ENCODE results near the gene ENTPD2. TPM values are rescaled to one million over a fixed set of nuclear protein-coding genes. Genes with fewer than 3 reads are reported as not detected.

ENTPD2 gene
- total and polyA plus RNA-seq, 2 donors (not counting 3 experiments of a cell fraction or from before 2014, with no cell fraction given) = not detected

DNA sequence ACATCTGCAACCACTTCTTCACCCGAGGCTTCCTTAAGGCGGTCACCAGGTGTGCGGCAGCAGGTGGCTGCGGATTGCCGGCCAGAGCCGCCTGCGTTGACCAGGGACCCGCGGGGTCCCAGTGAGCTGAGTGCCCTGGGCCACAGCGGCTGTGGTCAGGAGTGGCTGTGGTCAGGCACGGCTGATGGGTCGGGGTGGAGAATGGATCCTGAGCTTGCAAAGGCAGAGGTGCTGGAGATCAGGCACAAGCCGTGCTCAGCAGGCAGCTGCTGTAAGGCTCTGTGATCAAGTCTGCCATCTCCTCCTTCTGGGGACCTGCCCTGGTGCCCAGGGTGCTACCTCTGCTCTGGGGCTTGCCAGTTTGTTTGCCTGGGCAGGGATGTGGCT lies 25.5 kb upstream of the ENTPD2 start:
- FAIRE-seq = no peak
- POLR2A ChIA-PET = no interaction called here
- no peak overlapping the region for H3K27ac ChIP-seq (ENCODE audit: insufficient read depth, low read depth, low read length)
- no peak overlapping the region for H3K4me3 ChIP-seq (replicated peaks in 1 of 3; ENCODE audit: insufficient read depth in 1 of 3, low read depth in 1 of 3, low read length in 3 of 3)
- CTCF ChIA-PET = no interaction called here
- dilution Hi-C loops (cut with MboI; ENCODE audit: extremely low pct_ligation_motif_present, low sequenced_read_pairs) (no loop called here), intact Hi-C loops (cut with micrococcal nuclease) (no loop called here)
- no peaks in the 10 kb centered on the region for H3K27me3 ChIP-seq (ENCODE audit: control insufficient read depth in 2 of 2, insufficient read depth in 2 of 2, low read length in 2 of 2)
- H3K79me2 ChIP-seq (ENCODE audit: control insufficient read depth, insufficient read depth, low read length) = peaks cover 6% of the 10 kb centered on the region
- peaks cover 16% of the 10 kb centered on the region for H3K4me1 ChIP-seq (ENCODE audit: control insufficient read depth, extremely low read depth, insufficient read depth, low read length)
- BruUV-seq (replicated peaks) = no TSS peak
- H4K20me1 ChIP-seq (replicated peaks; ENCODE audit: control insufficient read depth, extremely low read depth, insufficient read depth, low read length) = no peaks in the 10 kb centered on the region
- no peaks in the 10 kb centered on the region for H3K9me3 ChIP-seq (replicated peaks; ENCODE audit: control insufficient read depth, insufficient read depth, low read length)
- H2AFZ ChIP-seq (ENCODE audit: low read depth, low read length) = no peak overlapping the region
- no peaks in the 10 kb centered on the region for H3K9me1 ChIP-seq (replicated peaks; ENCODE audit: control insufficient read depth, extremely low read depth, insufficient read depth, low read length)
- H3K4me2 ChIP-seq (ENCODE audit: insufficient read depth, low read length) = no peak overlapping the region
- no peak for TF ChIP-seq POLR2A (IDR thresholded peaks at IDR 0.05; ENCODE audit: low read depth, low read length)
- no peak for TF ChIP-seq MYC (IDR thresholded peaks at IDR 0.05; ENCODE audit: low read depth, low read length)
- no peak for TF ChIP-seq FOS (IDR thresholded peaks at IDR 0.05; ENCODE audit: borderline replicate concordance, insufficient read depth, low read length)
- no peak for TF ChIP-seq JUN (IDR thresholded peaks at IDR 0.05; ENCODE audit: borderline replicate concordance, insufficient read depth, insufficient read length, low read depth)
- TF ChIP-seq, protein P1, sequence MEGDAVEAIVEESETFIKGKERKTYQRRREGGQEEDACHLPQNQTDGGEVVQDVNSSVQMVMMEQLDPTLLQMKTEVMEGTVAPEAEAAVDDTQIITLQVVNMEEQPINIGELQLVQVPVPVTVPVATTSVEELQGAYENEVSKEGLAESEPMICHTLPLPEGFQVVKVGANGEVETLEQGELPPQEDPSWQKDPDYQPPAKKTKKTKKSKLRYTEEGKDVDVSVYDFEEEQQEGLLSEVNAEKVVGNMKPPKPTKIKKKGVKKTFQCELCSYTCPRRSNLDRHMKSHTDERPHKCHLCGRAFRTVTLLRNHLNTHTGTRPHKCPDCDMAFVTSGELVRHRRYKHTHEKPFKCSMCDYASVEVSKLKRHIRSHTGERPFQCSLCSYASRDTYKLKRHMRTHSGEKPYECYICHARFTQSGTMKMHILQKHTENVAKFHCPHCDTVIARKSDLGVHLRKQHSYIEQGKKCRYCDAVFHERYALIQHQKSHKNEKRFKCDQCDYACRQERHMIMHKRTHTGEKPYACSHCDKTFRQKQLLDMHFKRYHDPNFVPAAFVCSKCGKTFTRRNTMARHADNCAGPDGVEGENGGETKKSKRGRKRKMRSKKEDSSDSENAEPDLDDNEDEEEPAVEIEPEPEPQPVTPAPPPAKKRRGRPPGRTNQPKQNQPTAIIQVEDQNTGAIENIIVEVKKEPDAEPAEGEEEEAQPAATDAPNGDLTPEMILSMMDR (IDR thresholded peaks at IDR 0.05; ENCODE audit: extremely low read depth in 1 of 2, insufficient read depth in 1 of 2, low read depth in 1 of 2, low read length in 2 of 2) = no peak
- TF ChIP-seq, protein P2, sequence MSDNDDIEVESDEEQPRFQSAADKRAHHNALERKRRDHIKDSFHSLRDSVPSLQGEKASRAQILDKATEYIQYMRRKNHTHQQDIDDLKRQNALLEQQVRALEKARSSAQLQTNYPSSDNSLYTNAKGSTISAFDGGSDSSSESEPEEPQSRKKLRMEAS (IDR thresholded peaks at IDR 0.05; ENCODE audit: insufficient read depth, insufficient read length) = no peak
- no peak for TF ChIP-seq GATA2 (IDR thresholded peaks at IDR 0.05; ENCODE audit: insufficient read depth, insufficient read length, low read depth, low read length)
- no peak for TF ChIP-seq EZH2 (IDR thresholded peaks at IDR 0.05; ENCODE audit: borderline replicate concordance, low read depth, low read length, severe bottlenecking)
- no peak for TF ChIP-seq POLR2AphosphoS5 (IDR thresholded peaks at IDR 0.05; ENCODE audit: insufficient read depth, low read depth, low read length)
- DNase-seq (ENCODE audit: low read depth, low spot score) = no peak
- H3K36me3 ChIP-seq (ENCODE audit: control insufficient read depth in 2 of 2, extremely low read depth in 1 of 2, insufficient read depth in 2 of 2, low read length in 2 of 2) = peaks cover 0 to 32% of the 10 kb centered on the region in 2 experiments
- H3K9ac ChIP-seq (replicated peaks; ENCODE audit: extremely low read depth, insufficient read depth, low read length) = no peak overlapping the region
